Measurements from ENCODE around the gene MACROD1. TPM values are rescaled to one million over a fixed set of nuclear protein-coding genes. Genes with fewer than 3 reads are reported as not detected.

The MACROD1 gene
- total and polyA plus RNA-seq, 8 donors = 13.5 to 25.1 (median 20.3) TPM

GRCh38 chr11:64043545-64043944 lies 122.4 kb downstream of the MACROD1 start:
- peaks cover 0 to 3% of the 10 kb centered on the region in 2 donors for H3K4me1 ChIP-seq
- H3K27me3 ChIP-seq = peaks cover 0 to 10% of the 10 kb centered on the region in 2 donors
- no peaks in the 10 kb centered on the region for H3K36me3 ChIP-seq
- H3K27ac ChIP-seq = no peak overlapping the region
- no peak for ATAC-seq
- H3K9me3 ChIP-seq = no peaks in the 10 kb centered on the region
- no peak overlapping the region for H3K4me3 ChIP-seq
- TF ChIP-seq CTCF (IDR thresholded peaks at IDR 0.05) = no peak
- no peak for DNase-seq
- intact Hi-C loops (cut with DNase I) = no loop called here

GRCh38 chr11:64042301-64042700 lies 123.6 kb downstream of the MACROD1 start:
- no peak for ATAC-seq
- intact Hi-C loops (cut with DNase I) = no loop called here
- DNase-seq = no peak
- H3K4me3 ChIP-seq = no peak overlapping the region
- H3K27me3 ChIP-seq = peaks cover 2 to 22% of the 10 kb centered on the region in 2 donors
- TF ChIP-seq CTCF (IDR thresholded peaks at IDR 0.05) = no peak
- H3K4me1 ChIP-seq = no peaks in the 10 kb centered on the region
- H3K27ac ChIP-seq = no peak overlapping the region
- no peaks in the 10 kb centered on the region for H3K9me3 ChIP-seq
- H3K36me3 ChIP-seq = no peaks in the 10 kb centered on the region

- no peaks in the 10 kb centered on the region for H3K9me3 ChIP-seq
- ATAC-seq (no peak), DNase-seq (no peak)
- no peak overlapping the region for H3K4me3 ChIP-seq
- peaks cover 0 to under 1% of the 10 kb centered on the region in 2 donors for H3K4me1 ChIP-seq
- H3K27me3 ChIP-seq = peaks cover 6 to 27% of the 10 kb centered on the region in 2 donors
- H3K27ac ChIP-seq = no peak overlapping the region
- no peak for TF ChIP-seq CTCF (IDR thresholded peaks at IDR 0.05)
- H3K36me3 ChIP-seq = no peaks in the 10 kb centered on the region
- intact Hi-C loops (cut with DNase I) = no loop called here
Observed at GRCh38 chr11:64041846-64042245, 124.1 kb downstream of the MACROD1 start.

GRCh38 chr11:64040684-64041322 lies 125.1 kb downstream of the MACROD1 start:
- ATAC-seq (peak; percentile 35), DNase-seq (no peak)
- Histone ChIP-seq H3K36me3 (no peaks in the 10 kb centered on the region), H3K9me3 (no peaks in the 10 kb centered on the region), H3K27ac (no peak overlapping the region), H3K4me1 (peaks cover 0 to 11% of the 10 kb centered on the region in 2 donors), H3K4me3 (no peak overlapping the region), H3K27me3 (peaks cover 17 to 37% of the 10 kb centered on the region in 2 donors)
- intact Hi-C loops (cut with DNase I) = no loop called here
- no peak for TF ChIP-seq CTCF (IDR thresholded peaks at IDR 0.05)

GRCh38 chr11:64039012-64039665 lies 126.8 kb downstream of the MACROD1 start:
- Histone ChIP-seq H3K4me3 (no peak overlapping the region), H3K36me3 (no peaks in the 10 kb centered on the region), H3K9me3 (no peaks in the 10 kb centered on the region), H3K27me3 (peaks cover 30 to 51% of the 10 kb centered on the region in 2 donors), H3K27ac (no peak overlapping the region), H3K4me1 (peaks cover 0 to 18% of the 10 kb centered on the region in 2 donors)
- intact Hi-C loops (cut with DNase I) = no loop called here
- DNase-seq (no peak), ATAC-seq (no peak)
- no peak for TF ChIP-seq CTCF (IDR thresholded peaks at IDR 0.05)
